GM19452 (cell line): ENCODE results near the gene DCTN2.
"Not testable (repeated sequence)": the region's sequence is repeated elsewhere in the genome, so short reads cannot be mapped to it uniquely, and the experiment has no call there.

Experiments
- ATAC-seq: cut with Tn5 transposase; IDR thresholded peaks from one replicate; pipeline ENCODE4 v1.9.1; 2021; ENCODE audit not compliant: unreplicated experiment

The DCTN2 gene

DNA sequence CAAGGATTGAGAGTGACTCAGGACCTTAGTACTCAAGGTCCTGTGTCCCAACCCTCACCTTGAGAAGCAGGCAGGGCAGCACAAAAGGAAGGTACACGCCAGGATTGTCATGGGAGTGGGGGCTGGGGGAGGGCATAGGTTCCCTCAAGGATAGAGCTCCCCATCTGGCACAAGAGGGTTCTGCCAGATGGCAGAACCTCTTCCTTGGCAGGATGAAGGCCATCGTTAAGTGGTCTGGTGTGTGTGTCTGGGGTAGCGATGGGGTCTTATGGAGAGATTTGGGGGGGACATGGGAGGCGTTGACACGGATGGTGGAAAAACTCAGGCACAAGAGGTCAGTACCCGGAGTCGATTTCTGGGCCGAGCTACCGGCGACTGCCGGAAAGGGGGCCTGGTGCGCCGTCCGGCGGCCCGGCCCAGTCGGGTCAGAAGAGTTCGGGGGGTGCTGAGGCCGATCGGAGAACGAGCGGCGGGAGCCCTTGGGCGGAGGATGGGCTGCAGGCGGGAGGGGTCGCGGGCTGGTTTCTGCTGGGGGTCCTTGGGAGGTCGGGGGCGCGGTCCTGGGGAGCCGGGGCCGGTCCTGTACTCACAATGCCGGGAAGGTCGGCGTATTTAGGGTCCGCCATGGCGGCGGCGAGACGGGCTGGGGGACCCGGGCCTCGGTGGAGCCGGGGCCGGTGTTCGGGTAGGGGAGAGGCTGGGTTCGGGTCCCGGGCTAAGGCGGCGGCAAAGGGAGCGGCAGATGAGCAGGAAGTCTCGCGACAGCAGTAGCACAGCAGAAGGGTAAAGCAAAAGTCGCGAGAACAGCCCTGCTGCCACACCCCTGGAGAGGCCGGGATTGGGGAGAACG, at the start of gene DCTN2:
Gene DCTN2 (minus strand): TSS at position 755 of the 850 bp plus-strand sequence. CDS start 129 bp downstream, at position 626.
- peak; percentile 99 for ATAC-seq

DNA sequence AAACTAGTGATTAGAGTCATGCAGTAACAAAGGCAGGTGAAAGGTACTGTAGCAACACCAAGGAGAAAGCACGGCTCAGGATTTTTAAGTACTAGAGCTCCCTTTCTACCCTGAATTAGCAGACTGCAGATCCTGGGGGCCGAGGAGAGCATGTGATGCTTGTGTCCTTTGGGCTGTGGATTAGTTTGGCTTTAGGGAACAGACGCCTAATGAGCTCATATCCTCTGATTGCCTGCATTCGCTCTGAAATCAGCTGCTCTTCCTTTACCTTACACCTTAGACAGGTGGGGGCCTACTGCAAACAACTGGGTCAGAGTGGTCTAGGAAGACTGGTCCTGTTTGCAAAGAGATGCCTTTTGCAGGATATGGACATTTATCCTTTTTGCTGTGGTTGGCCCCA, 46.2 kb upstream of the DCTN2 start:
- no peak for ATAC-seq

DNA sequence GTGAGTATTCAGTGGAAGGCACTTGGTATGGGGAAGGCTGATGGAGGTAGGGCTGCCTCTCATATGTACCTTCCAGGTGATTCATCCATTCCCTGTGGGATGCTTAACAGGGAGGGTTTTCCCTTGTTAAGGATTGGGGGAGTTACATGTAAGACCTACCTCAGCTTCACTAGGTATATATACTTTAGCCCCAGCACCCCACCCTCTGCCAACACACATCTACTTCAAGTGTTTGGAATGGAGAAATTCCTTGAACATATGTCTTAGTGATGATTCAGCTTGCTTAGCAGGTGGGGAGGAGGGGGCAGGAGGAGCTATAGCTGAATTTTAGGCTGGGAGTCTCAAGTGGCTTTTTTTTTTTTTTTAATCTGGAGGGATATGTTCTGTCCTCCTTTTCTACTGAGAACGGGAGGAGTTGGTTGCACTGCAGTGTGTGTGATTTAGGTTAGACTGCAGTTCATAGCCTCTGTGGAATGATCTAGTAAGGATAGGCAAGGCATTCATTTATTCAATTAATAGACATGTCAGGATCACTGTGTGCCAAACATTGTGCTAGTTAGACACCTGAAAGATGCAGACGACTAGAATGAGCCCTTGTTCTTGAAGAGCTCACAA, 45.7 kb upstream of the DCTN2 start:
- ATAC-seq: no peak

DNA sequence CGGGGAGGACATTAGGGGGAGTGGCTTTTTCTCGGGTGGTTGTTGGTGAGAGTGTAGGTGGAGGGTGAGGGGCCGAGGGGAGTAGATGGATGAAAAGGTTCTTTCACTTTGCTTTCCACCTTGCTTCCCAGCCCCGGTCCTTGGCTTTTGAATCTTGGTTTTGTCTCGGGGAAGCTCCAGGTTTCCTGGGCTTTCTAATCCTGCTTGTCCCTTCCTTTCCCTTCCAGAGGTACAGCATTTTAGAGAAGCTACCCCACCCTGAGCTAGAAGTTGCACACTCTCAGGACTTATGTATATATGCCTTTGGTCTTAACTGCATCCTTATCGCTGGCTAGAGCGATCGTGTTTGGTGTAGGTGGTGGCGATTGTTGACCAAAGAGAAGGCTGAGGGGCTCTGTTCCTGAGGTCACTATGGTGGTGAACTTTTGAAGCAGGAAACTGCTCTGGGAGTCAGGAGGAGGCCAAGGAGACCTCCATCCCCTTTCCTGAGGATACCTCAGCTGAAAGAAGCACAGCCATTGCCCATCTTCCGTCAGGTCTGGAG, 44.9 kb upstream of the DCTN2 start:
- ATAC-seq: no peak

DNA sequence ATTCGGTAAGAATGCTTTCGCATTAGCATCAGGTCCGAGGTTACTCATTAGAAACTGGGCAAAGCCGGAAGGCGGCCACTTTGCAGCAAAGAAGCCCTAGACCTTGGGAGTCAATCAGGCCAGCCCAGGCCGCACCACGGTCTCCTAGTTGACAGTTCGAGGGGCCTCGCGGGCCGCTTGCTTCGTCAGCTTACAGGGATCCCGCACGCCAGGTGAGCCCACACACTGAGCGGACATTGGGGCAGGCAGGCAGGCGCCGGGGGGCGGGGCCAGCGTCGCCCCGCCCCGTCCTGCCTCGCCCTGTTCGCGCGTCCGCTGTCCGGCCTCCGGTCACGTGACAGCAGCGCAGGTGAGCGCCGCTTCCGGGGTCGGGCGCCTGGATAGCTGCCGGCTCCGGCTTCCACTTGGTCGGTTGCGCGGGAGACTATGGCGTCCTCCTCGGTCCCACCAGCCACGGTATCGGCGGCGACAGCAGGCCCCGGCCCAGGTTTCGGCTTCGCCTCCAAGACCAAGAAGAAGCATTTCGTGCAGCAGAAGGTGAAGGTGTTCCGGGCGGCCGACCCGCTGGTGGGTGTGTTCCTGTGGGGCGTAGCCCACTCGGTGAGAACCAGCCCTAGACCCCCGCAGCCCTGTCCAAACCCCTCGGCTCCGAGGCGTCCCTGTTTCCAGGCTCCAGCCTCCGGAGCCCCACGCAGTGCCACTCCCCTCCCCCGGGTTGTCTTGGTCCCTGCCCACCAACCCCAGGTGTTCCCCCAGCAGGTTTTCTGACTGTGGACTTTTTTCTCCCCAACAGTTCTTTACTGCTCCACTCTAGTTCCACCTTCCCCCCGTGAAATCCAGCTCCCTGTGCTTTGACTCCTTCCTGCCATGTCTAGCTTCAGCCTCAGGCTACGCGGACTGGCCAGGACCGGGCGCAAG, 44.1 kb upstream of the DCTN2 start, which contains the start of gene PIP4K2C:
Gene PIP4K2C (plus strand): TSS at position 329 of the 918 bp plus-strand sequence. CDS start 98 bp downstream, at position 427.
- peak; percentile 95 for ATAC-seq

DNA sequence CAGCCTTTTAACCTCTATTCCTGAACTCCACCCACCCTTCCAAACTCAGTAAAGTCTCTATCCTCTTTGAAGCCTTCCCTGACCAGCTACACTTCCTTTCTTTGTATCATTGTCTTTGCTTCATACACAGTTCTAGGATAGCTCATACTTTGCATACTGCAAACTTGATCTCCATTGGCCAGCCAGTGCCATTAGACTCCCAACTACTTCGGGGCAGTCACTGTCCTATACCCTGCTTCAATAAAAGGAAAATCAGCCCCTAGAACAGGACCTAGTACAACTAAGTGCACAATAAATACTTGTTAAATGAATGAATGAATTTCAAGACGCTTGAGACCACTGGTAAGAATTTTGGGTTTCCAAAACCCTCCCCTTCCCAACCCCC, 43.5 kb upstream of the DCTN2 start:
- ATAC-seq: no peak

DNA sequence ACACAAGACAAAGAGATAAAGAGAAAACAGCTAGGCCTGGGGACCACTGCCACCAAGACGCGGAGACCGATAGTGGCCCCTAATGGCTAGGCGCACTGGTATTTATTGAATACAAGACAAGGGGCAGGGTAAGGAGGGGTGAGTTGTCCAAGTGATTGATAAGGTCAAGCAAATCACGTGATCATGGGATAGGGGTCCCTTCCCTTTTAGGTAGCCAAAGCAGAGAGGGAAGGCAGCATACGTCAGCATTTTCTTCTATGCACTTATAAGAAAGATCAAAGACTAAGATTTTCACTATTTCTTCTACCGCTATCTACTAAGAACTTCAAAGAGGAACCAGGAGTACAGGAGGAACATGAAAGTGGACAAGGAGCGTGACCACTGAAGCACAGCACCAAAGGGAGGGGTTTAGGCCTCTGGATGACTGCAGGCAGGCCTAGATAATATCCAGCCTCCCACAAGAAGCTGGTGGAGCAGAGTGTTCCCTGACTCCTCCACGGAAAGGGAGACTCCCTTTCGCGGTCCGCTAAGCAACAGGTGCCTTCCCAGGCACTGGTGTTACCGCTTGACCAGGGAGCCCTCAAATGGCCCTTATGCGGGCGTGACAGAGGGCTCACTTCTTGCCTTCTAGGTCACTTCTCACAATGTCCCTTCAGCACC, 42.1 kb upstream of the DCTN2 start:
- not testable (repeated sequence) for ATAC-seq

DNA sequence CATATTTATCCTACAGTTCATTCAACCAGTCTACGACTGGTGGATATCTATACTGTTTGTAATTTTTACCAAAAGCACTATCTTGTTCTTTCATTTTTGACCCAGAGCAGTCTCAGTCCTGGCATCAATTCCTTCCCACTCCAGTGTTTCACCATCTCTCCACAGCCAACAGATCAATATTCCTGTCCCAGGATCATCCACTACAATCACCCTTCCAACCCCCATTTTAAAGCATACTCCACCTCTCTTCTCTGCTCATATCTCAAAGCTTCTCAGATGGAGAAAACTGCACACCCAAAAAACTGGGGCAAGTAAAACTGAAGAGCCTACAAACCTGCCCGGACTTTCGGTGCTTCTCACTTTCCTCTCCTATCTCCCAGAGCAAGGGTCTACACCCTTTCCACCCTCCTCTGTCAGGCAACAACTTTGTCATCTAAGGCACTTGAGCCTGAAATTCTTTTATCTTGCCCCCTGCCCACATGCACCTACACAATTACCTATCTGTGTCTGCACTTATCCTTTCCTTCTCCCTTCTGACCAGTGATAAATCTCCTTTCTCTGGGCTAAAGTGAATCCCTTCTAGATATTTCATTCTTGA, 39.9 kb upstream of the DCTN2 start:
- ATAC-seq: no peak

DNA sequence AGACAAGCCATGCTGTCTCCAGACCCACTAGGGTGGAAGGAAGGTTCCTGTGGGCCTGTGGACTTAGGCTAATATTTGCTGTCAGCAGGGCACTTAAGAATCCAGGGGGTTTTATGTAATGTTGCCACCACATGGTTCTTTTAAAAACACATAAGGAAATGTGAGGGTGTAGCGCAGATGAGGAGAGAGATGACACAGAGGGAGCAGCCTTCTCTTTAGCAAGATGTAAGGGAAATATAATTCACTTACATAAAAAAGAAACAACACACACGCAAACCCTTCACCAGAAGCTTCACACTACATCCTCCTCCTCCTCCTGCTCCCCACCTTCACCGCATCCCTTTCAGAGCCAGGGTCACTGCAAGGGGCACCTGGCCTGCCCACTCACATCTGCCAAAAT, 39.1 kb upstream of the DCTN2 start:
- no peak for ATAC-seq

DNA sequence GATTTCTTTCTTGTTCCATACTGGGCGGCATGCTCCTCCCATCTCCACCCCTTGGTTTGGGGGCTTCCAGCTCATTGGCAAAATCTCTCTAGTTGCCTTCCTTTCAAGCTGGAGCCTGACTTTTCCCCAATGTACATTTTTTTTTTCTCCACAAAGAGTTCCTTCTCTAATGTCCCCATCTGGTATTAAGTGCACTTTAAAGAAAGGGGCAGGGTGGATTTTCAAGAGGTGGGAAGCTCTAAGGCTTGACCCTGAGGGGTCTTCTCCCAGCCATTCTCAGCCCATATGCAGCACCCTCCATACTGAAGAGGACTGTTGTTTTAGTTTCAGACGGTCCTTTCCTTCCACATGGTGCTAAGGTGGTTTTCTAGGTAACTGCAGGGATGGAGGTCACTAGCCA, 38.2 kb upstream of the DCTN2 start:
- no peak for ATAC-seq

DNA sequence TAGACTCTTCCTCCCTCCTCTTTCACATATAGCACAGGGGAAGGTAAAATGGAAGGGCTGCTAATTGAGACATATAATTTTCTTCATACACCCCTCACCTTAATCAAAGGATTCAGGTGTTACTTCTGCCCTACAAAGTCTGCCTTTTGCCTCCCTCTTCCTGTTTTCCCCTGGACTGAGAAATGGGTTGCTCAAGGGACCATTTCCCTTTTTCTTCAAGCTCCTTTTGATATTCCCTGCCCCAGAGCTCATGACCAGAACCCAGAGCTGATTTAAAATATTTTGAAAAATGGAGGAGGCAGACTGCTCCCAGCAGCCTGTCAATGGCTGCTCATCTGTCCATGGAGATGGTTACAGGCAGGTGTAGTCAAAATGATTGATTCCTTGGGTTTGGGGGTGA, 37.7 kb upstream of the DCTN2 start:
- ATAC-seq: no peak

DNA sequence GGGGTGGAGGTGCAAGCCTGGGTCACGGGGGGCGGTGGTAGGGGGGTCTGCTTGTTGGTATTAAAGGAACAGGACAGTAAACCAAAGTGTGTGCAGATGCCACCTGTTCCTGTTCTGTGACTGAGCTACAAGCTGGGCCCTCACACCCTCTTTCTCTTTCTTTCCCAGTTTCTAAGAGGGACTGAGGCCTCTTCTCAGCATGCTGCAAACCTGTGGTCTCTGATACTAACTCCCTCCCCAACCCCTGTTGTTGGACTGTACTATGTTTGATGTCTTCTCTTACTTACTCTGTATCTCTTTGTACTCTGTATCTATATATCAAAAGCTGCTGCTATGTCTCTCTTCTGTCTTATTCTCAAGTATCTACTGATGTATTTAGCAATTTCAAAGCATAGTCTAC, 37.1 kb upstream of the DCTN2 start:
- no peak for ATAC-seq

DNA sequence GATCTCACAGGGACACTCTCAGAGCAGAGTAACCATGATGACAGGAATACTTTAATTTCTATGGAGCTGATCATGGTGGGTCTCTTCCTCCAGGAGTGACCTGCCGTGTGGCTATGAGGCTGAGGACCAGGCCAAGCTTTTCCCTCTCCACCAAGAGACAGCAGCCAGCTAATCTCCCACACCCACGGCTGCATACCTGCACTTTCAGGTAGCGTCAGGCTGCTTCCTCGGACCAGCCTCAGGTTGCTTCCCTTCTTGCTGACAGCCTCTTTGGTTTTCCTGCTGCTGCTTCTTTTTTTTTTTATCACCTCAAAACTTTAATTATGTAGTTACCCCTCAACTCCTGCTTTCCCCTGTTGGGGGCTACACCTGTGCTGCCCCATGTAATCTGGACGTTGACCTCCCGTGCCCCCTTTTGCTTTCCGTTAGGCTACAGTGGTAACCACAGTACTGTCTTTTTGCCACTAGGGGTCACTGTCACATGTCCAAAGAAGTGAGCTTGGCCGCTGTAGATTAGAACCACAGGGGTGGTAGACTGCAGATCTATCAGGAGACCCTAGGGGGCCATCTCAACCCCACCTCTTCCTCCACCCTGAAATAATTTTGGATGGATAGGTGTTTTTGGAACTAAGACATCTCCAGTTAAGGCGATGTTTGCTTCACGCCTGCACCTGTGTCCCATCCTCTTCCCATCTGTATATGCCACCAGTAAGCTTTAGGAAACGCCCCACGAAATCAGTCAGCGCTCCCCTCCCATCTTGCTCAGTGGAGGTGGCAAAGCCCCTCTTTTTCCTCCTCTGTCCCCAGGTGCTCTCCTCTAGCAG, 36.2 kb upstream of the DCTN2 start:
- peak; percentile 99 for ATAC-seq

DNA sequence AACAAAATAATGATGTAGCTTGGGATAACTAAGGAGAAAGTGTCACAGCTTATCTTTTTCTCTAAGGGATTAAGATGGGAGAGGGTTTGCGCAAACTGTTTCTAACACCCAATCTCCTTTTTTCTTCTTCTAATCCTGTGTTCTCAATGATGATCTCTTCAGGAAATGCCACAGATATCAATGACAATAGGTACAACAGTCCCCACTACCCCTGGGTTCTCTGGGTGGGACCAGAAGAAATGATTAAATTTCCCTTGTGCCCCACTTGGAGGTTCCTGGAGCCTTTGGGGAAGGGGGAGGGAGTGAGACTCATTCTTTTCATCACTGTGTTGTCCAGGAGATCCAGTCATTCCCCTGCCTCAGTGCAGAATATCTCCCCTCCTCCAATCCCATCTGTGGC, 35.4 kb upstream of the DCTN2 start:
- no peak for ATAC-seq

DNA sequence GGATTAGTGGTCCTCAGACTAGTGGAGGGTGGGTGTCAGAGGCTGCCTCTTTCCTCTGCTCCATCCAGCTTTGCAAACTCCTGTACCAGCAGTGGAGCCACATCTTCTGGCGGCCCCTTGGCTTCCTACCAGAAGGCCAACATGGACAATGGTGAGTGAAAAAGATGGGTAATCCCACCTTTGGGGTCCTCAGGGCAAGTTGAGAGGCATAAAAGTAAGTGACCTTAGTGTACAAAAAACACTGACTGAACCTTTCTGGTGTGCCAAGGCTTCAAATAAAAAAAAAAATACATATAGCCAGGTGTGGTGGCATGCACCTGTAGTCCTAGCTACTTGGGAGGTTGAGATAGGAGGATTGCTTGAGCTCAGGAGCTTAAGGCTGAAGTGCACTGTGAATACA, 34.8 kb upstream of the DCTN2 start:
- no peak for ATAC-seq

DNA sequence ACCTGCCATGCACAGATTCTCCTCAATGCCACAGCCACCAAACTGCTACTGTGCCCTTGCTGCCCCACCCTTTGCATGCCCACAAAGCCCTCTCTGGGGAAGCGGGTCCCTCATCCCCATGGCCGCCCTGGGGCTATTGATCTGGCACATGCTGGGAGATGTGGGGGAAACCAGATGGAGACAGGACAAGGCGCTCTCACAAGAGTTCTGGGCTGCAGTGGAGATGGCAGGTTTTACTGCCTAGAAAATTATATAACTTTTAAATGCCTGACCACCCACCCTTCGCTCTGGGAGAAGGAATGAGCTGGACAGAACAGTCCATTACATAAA, 33.4 kb upstream of the DCTN2 start:
- ATAC-seq: no peak

DNA sequence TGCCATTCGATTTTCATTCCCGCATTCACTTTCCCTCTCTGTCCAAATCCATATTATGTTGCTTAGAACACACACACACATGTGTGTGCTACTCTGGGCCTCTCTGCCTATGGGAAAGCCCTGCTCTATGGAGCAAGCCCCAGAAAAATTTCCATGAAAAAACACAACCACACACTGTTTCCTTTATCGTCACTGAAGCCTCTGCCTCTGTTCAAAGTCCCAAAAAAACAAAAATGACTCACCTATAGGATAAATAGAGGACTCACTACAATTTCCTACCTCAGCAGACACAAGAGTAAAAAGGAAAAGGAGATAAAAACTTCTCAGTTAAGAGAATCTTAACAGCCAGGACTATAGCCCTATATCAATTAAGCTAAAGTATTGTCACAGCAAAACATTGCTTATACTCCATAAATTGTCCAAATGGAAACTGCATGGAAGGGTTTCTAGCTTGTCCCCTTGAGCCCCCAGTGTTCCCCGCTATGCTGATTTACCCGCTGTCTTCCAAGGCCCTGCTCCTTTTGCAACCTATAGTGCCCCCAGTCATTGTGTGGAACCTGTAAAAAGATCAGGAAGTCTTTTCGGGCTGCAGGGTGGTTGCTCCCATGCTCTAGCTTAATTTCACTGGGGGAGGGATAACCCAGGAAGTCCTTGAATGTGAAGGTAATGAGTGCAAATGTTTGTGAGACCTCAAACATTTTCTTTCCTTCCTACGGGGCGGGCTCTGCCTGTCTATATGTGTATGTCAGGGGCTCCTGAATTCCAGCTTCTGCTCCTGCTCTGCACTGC, 32.9 kb upstream of the DCTN2 start:
- no peak for ATAC-seq

DNA sequence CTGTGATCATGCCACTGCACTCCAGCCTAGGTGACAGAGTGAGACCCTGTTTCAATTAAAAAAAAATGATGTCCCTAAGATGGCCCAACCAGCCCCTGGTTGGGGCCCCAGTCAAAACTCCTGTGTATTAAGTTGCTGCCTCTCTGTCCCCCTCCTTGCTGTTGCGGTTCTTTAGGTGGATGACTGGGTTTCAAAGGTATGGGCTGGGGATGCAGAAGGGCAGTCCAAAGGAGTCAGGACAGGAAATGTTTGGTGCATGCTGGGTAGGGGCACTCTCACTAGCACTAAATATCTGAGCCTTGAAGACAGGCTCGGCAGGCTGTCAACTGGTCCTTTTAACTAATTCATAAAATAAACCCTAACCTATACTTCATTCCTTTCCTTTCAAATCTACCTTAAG, 32.0 kb upstream of the DCTN2 start:
- no peak for ATAC-seq
